ENCODE measurements around the gene FN3K. TPM values are rescaled to one million over a fixed set of nuclear protein-coding genes. Genes with fewer than 3 reads are reported as not detected.

FN3K gene
- total RNA-seq, 2 donors from 2014 or later = 46.9 to 69.5 TPM

DNA sequence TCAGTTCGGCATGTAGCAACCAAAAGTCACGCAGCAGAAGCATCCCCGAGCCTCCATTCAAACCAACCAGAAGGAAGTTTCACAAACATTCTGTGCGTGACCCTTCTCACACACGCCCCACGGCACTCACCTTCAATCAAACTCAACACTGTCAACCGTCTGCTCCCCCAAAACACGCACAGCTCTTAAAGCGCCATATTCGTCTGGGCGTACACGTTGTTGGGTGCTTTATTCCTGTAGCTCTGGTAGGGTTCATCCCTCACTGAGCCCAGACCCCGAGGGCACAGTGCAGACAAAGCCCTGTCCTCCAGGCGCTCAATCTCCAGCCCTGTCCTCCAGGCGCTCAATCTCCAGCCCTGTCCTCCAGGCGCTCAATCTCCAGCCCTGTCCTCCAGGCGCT lies 39.2 kb upstream of the FN3K start:
- H3K4me1 ChIP-seq = peaks cover 4% of the 10 kb centered on the region
- DNase-seq = no peak
- H3K4me3 ChIP-seq = no peak overlapping the region
- no peak overlapping the region for H3K27ac ChIP-seq
- H3K27me3 ChIP-seq = no peaks in the 10 kb centered on the region
- no peaks in the 10 kb centered on the region for H3K9me3 ChIP-seq
- TF ChIP-seq, protein P1, sequence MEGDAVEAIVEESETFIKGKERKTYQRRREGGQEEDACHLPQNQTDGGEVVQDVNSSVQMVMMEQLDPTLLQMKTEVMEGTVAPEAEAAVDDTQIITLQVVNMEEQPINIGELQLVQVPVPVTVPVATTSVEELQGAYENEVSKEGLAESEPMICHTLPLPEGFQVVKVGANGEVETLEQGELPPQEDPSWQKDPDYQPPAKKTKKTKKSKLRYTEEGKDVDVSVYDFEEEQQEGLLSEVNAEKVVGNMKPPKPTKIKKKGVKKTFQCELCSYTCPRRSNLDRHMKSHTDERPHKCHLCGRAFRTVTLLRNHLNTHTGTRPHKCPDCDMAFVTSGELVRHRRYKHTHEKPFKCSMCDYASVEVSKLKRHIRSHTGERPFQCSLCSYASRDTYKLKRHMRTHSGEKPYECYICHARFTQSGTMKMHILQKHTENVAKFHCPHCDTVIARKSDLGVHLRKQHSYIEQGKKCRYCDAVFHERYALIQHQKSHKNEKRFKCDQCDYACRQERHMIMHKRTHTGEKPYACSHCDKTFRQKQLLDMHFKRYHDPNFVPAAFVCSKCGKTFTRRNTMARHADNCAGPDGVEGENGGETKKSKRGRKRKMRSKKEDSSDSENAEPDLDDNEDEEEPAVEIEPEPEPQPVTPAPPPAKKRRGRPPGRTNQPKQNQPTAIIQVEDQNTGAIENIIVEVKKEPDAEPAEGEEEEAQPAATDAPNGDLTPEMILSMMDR (IDR thresholded peaks at IDR 0.05) = no peak
- no peaks in the 10 kb centered on the region for H3K36me3 ChIP-seq
- intact Hi-C loops (cut with DNase I) = no loop called here
- H3K9ac ChIP-seq (ENCODE audit: low read depth in 2 of 2, low read length in 2 of 2) = no peak overlapping the region

DNA sequence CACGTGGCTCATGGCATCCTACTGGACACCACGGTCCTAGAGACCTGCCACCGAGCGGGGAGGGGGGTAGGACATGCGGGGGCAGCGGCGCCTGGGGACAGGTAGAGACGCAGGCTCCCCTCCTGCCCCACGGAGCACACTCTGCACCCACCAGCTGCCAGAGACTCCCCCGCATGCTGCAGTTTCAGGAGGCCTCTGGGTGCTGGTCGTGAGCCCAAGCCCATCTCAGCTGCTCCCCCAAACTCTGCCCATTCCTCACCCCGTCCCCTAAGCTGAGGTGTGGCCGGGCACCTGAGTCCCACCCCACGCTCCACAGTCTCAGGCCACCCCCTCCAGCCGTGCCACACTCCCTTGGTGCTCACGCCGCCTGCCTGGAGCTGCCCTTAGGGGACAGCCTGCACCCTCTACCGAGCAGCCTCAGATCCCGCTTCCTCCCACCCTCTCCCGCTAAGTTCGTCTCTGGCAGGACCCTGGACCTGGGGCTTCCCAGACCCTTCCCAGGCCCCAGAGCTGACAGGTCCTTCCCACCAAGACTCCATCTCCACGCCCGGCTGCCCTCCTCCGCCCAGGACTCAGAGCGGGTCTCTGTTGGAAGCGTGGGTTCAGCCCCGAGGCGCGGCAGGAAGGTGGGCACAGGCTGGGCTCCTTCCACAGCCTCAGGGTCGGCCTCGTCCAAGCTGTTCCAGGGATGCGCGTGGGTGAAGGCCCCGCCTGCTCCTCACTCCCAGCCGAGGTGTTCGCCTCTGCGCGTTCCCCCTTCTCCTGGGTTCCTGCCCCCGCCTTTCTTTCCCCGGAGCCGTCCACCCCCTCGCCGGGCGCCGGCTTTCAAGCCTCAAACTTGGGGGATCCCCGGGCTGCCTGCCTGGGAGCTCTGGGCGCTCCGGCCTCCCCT lies 38.3 kb upstream of the FN3K start:
- H3K4me1 ChIP-seq = peaks cover 9% of the 10 kb centered on the region
- intact Hi-C loops (cut with DNase I) = no loop called here
- no peak overlapping the region for H3K27ac ChIP-seq
- TF ChIP-seq, protein P1 (IDR thresholded peaks at IDR 0.05) = no peak
- DNase-seq = no peak
- H3K36me3 ChIP-seq = no peaks in the 10 kb centered on the region
- no peaks in the 10 kb centered on the region for H3K27me3 ChIP-seq
- H3K4me3 ChIP-seq = peak overlapping the region; percentile 80
- peak overlapping the region; percentile 46 to 68 for H3K9ac ChIP-seq (ENCODE audit: low read depth in 2 of 2, low read length in 2 of 2)
- H3K9me3 ChIP-seq = no peaks in the 10 kb centered on the region

DNA sequence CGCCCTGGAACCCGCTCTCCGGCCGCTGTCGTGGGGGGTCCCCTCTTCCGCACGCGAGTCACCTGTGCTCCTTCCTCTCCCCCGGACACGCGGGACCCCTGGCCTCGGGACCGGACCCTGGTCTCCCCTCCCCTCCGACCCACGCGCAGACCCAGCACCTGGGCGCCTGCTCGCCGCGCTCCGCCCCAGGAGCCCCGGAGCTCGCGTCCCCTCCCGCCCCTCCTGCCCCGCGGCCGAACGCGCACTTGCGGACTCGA lies 37.7 kb upstream of the FN3K start:
- no peak overlapping the region for H3K27ac ChIP-seq
- no peak for DNase-seq
- H3K36me3 ChIP-seq = no peaks in the 10 kb centered on the region
- no peaks in the 10 kb centered on the region for H3K27me3 ChIP-seq
- TF ChIP-seq, protein P1 (IDR thresholded peaks at IDR 0.05) = no peak
- peak overlapping the region; percentile 46 to 68 for H3K9ac ChIP-seq (ENCODE audit: low read depth in 2 of 2, low read length in 2 of 2)
- H3K4me3 ChIP-seq = peak overlapping the region; percentile 80
- H3K4me1 ChIP-seq = peaks cover 12% of the 10 kb centered on the region
- H3K9me3 ChIP-seq = no peaks in the 10 kb centered on the region
- intact Hi-C loops (cut with DNase I) = no loop called here

DNA sequence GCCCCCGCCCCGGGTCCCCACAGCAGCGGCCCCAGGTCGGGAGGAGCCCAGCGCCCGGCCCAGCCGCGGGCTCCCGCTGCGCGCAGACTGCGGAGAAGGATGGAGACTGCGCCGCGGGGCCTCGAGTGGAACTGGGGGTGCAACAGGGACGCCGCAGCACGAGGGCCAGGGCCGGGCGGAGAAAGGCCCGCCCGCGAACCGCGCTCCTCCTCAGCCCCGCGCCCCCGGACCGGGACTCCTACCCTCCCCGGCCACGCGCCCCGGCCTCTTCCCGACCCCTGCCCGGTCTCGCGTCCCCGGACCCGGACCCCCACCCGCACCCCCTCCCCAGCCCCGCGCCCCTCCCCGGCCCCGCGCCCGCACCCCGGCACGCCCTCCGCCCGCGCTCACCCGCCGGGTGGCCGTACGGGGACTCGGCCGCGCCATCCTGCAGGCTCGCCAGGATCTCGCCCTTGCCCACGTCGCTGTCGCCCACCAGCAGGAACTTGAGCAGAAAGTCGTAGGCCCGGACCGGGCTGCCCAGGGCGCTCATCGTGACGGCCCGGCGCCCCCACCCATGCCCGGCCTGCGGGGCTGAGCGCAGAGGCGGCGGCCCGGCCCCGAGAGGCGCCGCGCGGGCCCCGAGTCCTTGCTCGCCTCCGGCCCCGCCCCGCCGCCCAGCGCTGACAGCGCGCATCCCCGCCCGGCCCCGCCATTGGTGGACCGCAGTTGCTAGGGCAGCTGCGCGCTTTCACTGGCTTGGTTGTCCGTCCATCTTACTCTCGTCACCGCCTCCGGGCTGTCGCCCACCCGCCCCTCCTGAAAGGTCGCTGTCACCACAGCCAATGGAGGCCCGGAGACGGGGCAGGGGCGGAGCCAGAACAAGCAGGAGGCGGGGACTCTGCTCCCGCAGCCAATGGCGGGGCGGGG lies 37.1 kb upstream of the FN3K start, which contains the start of gene RAB40B:
Gene RAB40B (minus strand): TSS at position 634 of the 909 bp plus-strand sequence. CDS start 102 bp downstream, at position 532.
- Histone ChIP-seq H3K9me3 (no peaks in the 10 kb centered on the region), H3K27ac (no peak within 1 kb of the TSS), H3K36me3 (no peaks in the 10 kb centered on the region), H3K9ac (ENCODE audit: low read depth in 2 of 2, low read length in 2 of 2) (peak within 1 kb of the TSS; percentile 71 to 72), H3K4me3 (peak within 1 kb of the TSS; percentile 80), H3K27me3 (no peaks in the 10 kb centered on the region), H3K4me1 (peaks cover 12% of the 10 kb centered on the region)
- intact Hi-C loops (cut with DNase I) = no loop called here
- TF ChIP-seq, protein P1 (IDR thresholded peaks at IDR 0.05) = no peak
- DNase-seq = peak; percentile 99

DNA sequence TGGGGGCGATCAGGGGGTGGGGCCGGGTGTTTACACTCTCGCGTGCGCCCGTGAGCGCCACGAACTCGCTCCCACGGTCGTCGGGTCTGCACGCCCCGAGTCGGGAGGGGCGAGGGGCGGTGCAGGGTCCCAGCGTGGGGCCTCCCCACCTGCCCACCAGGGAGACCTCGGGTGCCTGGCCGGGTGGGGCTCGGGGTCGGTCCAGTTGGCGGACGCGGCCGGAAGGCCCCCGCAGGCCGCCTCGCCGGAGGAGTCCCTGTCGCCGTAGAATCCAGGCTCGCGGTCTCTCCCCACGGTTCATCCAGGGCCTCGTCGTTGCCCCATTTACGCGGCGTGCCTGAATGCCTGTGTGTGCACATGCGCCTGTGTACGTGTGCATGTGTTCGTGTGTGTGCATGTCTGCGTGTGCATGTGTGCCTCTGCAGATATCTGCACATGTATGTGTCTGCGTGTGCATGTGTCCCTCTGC lies 36.4 kb upstream of the FN3K start:
- TF ChIP-seq, protein P1 (IDR thresholded peaks at IDR 0.05) = no peak
- H3K36me3 ChIP-seq = no peaks in the 10 kb centered on the region
- no peak for DNase-seq
- H3K4me1 ChIP-seq = peaks cover 12% of the 10 kb centered on the region
- peak overlapping the region; percentile 80 for H3K4me3 ChIP-seq
- no peak overlapping the region for H3K27ac ChIP-seq
- H3K9ac ChIP-seq (ENCODE audit: low read depth in 2 of 2, low read length in 2 of 2) = peak overlapping the region; percentile 65 to 72
- intact Hi-C loops (cut with DNase I) = no loop called here
- H3K27me3 ChIP-seq = no peaks in the 10 kb centered on the region
- no peaks in the 10 kb centered on the region for H3K9me3 ChIP-seq

Data from colonic mucosa (tissue), 4 donors.